Common myeloid progenitor, CD34-positive (primary cell): Measurements from ENCODE around the gene EFTUD2.
"Not testable (repeated sequence)": the region's sequence is repeated elsewhere in the genome, so short reads cannot be mapped to it uniquely, and the experiment has no call there.

Experiments
- CTCF ChIA-PET: fragments of 350-600 bp; sonication (Branson Sonifier 250); formaldehyde crosslinking; loops from one replicate; lab custom pipeline; 2021; ENCODE audit warnings: antibody characterized with exemption; lab: Charles Lee
- POLR2A ChIA-PET: fragments of 350-600 bp; sonication (Branson Sonifier 250); formaldehyde crosslinking; loops from one replicate; lab custom pipeline; 2021; ENCODE audit warnings: antibody characterized with exemption; lab: Charles Lee
- DNase-seq, 3 donors: peaks; one replicate each; pipeline versions ENCODE4 v3.0.0 to v3.0.0-alpha.2; 2013
- H3K27ac ChIP-seq, 2 experiments: 1 replicate in 1 of 2; 2 replicates in 1 of 2; pipeline ENCODE4 v1.7.0; 2013; ENCODE audit warnings: inconsistent platforms in 2 of 2, low read length in 2 of 2, mild to moderate bottlenecking in 2 of 2, low read depth in 1 of 2, moderate library complexity in 1 of 2; ENCODE audit not compliant: severe bottlenecking in 2 of 2, insufficient read depth in 1 of 2, poor library complexity in 1 of 2
- H3K27me3 ChIP-seq, 5 experiments: replicated peaks in 2 of 5; 1 replicate in 3 of 5; 2 replicates in 2 of 5; pipeline versions ENCODE4 v1.6.1 to v1.7.0; 2013; ENCODE audit warnings: low read length in 4 of 5, mild to moderate bottlenecking in 2 of 5, moderate library complexity in 2 of 5, inconsistent platforms in 1 of 5; ENCODE audit not compliant: insufficient read depth in 5 of 5, control insufficient read depth in 4 of 5
- H3K36me3 ChIP-seq, 4 experiments: 1 replicate in 2 of 4; 2 replicates in 2 of 4; pipeline versions ENCODE4 v1.6.1 to v1.7.0; 2013; ENCODE audit warnings: low read length in 3 of 4, control low read depth in 1 of 4, mild to moderate bottlenecking in 1 of 4; ENCODE audit not compliant: control insufficient read depth in 4 of 4, insufficient read depth in 4 of 4
- H3K4me1 ChIP-seq, 4 experiments: 1 replicate in 3 of 4; 2 replicates in 1 of 4; pipeline versions ENCODE4 v1.6.1 to v1.7.1; 2013; ENCODE audit warnings: low read length in 3 of 4, mild to moderate bottlenecking in 3 of 4, control low read depth in 1 of 4, inconsistent platforms in 1 of 4, moderate library complexity in 1 of 4; ENCODE audit not compliant: control insufficient read depth in 4 of 4, insufficient read depth in 4 of 4; ENCODE audit errors: control extremely low read depth in 1 of 4
- H3K4me3 ChIP-seq, 7 experiments: 1 replicate in 4 of 7; 2 replicates in 3 of 7; pipeline versions ENCODE4 v1.5.1 to v1.7.0; 2013; ENCODE audit warnings: mild to moderate bottlenecking in 7 of 7, low read length in 6 of 7, moderate library complexity in 6 of 7, inconsistent platforms in 2 of 7, low read depth in 2 of 7, control low read depth in 1 of 7; ENCODE audit not compliant: insufficient read depth in 4 of 7, control insufficient read depth in 1 of 7; ENCODE audit errors: extremely low read depth in 1 of 7
- H3K9me3 ChIP-seq, 5 experiments: 1 replicate in 4 of 5; 2 replicates in 1 of 5; pipeline versions ENCODE4 v1.6.1 to v1.7.1; 2013; ENCODE audit warnings: low read length in 4 of 5, mild to moderate bottlenecking in 2 of 5, inconsistent platforms in 1 of 5, low read depth in 1 of 5, moderate library complexity in 1 of 5; ENCODE audit not compliant: control insufficient read depth in 4 of 5, insufficient read depth in 2 of 5; ENCODE audit errors: control extremely low read depth in 1 of 5
- WGBS: methylation state at CpG from one replicate; pipeline ENCODE4 v1.1.5; 2013; ENCODE audit not compliant: insufficient coverage; 5-methylcytosine and 5-hydroxymethylcytosine counted together

Gene EFTUD2

GRCh38 chr17:44820631-44821212, 78.5 kb downstream of the EFTUD2 start:
- no peak overlapping the region for H3K4me3 ChIP-seq
- ChIA-PET POLR2A (interaction anchor here (1.2 kb wide), 1 partner anchor 8 kb away, joined by 4 read pairs; no protein-coding TSS in a partner anchor), CTCF (interaction anchor here (0.9 to 1.2 kb wide), 2 partner anchors 12 to 42 kb away, joined by 5 read pairs; no protein-coding TSS in a partner anchor)
- H3K27me3 ChIP-seq: peaks cover 0 to 8% (median 2%) of the 10 kb centered on the region in 5 experiments
- H3K27ac ChIP-seq: no peak overlapping the region
- H3K36me3 ChIP-seq: no peaks in the 10 kb centered on the region
- no peaks in the 10 kb centered on the region for H3K4me1 ChIP-seq
- WGBS: 94% methylated on average over 5 of the region's 7 CpGs
- DNase-seq: no peak
- H3K9me3 ChIP-seq: no peaks in the 10 kb centered on the region

DNA sequence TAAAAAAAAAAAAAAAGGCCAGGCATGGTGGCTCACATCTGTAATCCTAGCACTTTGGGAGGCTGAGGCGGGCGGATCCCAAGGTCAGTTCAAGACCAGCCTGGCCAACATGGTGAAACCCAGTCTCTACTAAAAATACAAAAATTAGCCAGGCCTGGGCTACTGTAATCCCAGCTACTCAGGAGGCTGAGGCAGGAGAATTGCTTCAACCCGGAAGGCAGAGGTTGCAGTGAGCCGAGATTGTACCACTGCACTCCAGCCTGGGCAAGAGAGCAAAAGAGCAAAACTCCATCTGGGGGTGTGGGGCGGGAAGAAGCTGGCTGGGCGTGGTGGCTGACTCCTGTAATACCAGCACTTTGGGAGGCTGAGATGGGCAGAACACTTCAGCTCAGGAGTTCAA, 80.7 kb downstream of the EFTUD2 start:
- CTCF ChIA-PET, H3K27ac ChIP-seq: not testable (repeated sequence)
- WGBS: 90% methylated on average over 2 of the region's 6 CpGs

GRCh38 chr17:44812263-44812662, 87.0 kb downstream of the EFTUD2 start:
- no peak for DNase-seq
- no peaks in the 10 kb centered on the region for H3K4me1 ChIP-seq
- ChIA-PET CTCF (no interaction called here), POLR2A (interaction anchor here (1.1 kb wide), 1 partner anchor 11 kb away, joined by 4 read pairs; no protein-coding TSS in a partner anchor)
- H3K27ac ChIP-seq: no peak overlapping the region
- H3K4me3 ChIP-seq: no peak overlapping the region
- no peaks in the 10 kb centered on the region for H3K9me3 ChIP-seq
- H3K36me3 ChIP-seq: no peaks in the 10 kb centered on the region
- no peaks in the 10 kb centered on the region for H3K27me3 ChIP-seq
- 100% methylated on average over 2 of the region's 4 CpGs for WGBS

More for the DNA sequence above, 80.7 kb downstream of the EFTUD2 start:
- DNase-seq, H3K36me3 ChIP-seq, H3K9me3 ChIP-seq, POLR2A ChIA-PET, H3K27me3 ChIP-seq, H3K4me1 ChIP-seq, H3K4me3 ChIP-seq: not testable (repeated sequence)

GRCh38 chr17:44808656-44809388, 90.4 kb downstream of the EFTUD2 start:
- DNase-seq, POLR2A ChIA-PET, H3K4me1 ChIP-seq, H3K36me3 ChIP-seq, H3K27ac ChIP-seq, H3K27me3 ChIP-seq, H3K9me3 ChIP-seq, H3K4me3 ChIP-seq: not testable (repeated sequence)
- WGBS: 100% methylated on average over 3 of the region's 9 CpGs
- CTCF ChIA-PET: interaction anchor here (0.8 to 1.1 kb wide), 2 partner anchors 45 to 58 kb away, joined by 3 read pairs; no protein-coding TSS in a partner anchor

- ChIA-PET POLR2A (no interaction called here), CTCF (interaction anchor here (1.1 kb wide), 1 partner anchor 59 kb away, joined by 3 read pairs; no protein-coding TSS in a partner anchor)
- DNase-seq: no peak
- H3K4me1 ChIP-seq: no peaks in the 10 kb centered on the region
- H3K36me3 ChIP-seq: no peaks in the 10 kb centered on the region
- H3K27ac ChIP-seq: no peak overlapping the region
- no peaks in the 10 kb centered on the region for H3K27me3 ChIP-seq
- WGBS: no CpG with 5 or more reads among the region's 4 CpGs
- no peak overlapping the region for H3K4me3 ChIP-seq
- no peaks in the 10 kb centered on the region for H3K9me3 ChIP-seq
Observed at GRCh38 chr17:44808156-44808555, 91.1 kb downstream of the EFTUD2 start.

DNA sequence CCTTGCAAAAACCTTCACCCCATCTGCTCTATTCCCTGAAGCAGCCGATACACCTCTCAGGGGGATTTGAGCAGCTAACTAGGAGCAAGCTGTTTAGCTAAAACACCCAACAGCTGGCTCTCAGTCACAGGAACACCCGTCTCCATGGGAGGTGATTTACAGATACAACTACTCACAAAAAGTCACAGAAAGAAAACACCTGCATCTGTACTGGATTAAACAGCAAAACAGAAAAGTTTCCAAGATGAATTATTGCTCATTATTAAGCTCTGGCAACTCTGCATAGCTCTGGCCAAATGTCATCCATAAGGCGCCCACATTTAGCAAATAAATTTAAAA, 91.5 kb downstream of the EFTUD2 start:
- H3K36me3 ChIP-seq: no peaks in the 10 kb centered on the region
- ChIA-PET CTCF (interaction anchor here (0.5 to 1.1 kb wide), 3 partner anchors 22 to 63 kb away, joined by 3 to 4 read pairs (median 3); no protein-coding TSS in a partner anchor), POLR2A (no interaction called here)
- H3K4me3 ChIP-seq: no peak overlapping the region
- no peak for DNase-seq
- H3K27me3 ChIP-seq: no peaks in the 10 kb centered on the region
- WGBS: 100% methylated on average over 2 of the region's 3 CpGs
- no peak overlapping the region for H3K27ac ChIP-seq
- no peaks in the 10 kb centered on the region for H3K9me3 ChIP-seq
- no peaks in the 10 kb centered on the region for H3K4me1 ChIP-seq
